CD4-positive, alpha-beta T cell treated with Interleukin-15 for 4 hours (primary cell): Measurements from ENCODE around the gene C3orf70.
"Not testable (repeated sequence)": the region's sequence is repeated elsewhere in the genome, so short reads cannot be mapped to it uniquely, and the experiment has no call there.

ENCODE experiments used
- DNase-seq: peaks from one replicate; pipeline ENCODE4 v3.0.0-alpha.2; 2020; ENCODE audit warnings: low spot score

The C3orf70 gene

DNA sequence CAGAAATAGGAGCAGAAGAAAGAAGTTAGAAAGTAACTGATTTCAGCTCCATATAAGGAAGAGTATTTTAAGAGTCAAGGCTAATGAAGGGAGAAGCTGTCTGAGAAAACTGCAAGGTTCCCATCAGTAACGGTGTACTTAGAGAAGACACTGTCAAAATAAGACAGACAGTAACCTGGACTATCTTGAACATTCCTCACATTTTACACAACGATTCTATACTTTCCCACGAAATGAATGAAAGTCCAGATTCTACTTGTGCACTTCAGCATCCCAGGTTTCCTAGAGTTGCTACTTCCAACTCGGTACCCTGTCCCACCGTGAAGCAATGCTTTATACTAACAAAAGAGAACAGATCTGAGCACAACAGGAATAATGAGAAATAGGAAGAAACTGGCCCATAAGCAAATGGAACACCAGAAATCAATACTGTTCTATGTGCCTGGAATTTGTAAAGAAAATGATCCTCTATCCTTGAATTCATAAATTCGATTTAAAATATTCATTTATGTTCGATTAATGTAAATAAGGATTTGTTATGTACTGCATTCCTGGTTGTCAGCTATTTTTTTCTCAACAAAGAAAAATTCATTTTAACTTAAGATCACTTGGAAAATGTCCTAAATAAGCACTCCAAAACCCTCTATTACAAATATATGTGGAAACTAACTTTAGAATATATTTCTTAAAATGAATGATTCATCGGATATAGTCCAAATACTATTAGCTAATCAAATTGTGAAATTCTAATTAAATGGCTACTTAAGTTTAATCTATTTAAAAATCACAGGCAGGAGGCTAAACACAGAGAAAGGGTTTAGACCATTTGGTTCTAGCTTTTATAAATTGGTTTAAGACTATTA lies 1.5 kb downstream of the C3orf70 start:
- DNase-seq: no peak

DNA sequence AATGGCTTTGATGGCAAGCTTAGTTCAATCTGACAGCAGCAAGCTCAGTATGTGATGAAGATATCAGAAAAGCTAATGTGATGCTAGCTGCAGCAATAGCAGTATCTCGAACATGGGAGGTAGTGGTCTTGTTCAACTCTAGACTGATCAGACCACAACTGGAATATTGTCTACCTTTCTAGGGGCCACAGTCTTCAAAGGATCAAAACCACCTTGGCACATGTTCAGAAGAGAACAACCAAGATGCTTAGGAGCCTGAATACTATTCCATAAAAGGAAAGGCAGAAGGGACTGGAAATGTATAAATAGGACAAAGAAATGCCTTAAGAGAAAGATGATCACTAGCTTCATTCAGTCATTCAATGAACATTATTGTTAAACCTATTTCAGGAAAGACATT lies 2.3 kb downstream of the C3orf70 start:
- no peak for DNase-seq

DNA sequence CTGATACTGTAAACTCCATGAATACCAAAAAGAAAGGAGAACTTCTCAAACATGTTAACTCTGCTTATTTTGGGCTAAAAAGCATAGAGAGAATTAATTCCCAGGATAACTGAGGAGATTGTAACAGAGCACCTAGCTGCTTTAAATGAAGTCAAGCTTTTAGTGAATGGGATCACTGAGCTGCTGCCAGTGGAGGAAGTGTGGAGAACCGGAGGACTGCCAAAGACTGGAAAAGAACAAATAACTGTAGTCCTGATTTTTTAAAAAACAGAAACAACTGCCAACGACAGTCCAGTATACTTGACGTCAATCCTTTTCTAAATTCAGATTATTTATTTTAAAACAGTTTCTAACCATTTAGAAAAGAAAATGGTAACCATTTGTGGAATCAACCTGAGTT lies 3.3 kb downstream of the C3orf70 start:
- DNase-seq: no peak

DNA sequence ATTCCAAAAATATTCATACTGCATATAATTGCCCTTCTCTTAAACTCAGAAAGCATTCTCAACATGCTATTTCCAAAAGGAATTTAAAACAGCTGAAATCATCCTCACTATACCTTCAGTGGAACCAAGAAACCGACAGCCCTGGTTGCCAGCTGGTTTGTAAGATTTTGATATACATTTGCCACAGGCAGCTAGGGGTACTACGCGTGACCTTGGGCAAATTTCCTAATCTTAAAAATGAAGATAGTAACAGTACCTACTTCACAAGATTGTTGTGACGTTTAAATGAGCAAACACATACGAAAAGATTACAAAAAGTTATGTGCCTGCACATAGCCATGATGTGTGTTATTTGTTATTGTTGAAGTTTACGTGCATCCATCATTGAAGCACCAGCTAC lies 7.3 kb downstream of the C3orf70 start:
- no peak for DNase-seq

DNA sequence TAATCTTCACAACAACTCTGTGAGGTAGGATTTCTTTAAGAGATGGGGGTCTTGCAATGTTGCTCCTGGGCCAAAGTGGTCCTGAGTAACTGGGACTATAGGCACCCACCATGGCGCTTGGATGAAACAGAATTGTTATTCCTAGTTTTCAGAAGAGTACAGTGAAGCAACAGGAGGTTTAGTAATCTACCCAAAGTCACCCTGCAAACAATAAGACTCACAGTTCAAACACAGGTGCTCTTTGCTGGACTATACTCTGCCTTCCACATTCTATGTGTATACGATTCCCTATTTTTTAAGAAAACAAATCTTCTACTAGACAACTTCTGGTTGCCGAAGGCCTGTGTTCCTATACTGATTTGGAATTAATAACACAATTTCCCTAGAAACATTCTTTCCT lies 8.1 kb downstream of the C3orf70 start:
- DNase-seq: no peak

DNA sequence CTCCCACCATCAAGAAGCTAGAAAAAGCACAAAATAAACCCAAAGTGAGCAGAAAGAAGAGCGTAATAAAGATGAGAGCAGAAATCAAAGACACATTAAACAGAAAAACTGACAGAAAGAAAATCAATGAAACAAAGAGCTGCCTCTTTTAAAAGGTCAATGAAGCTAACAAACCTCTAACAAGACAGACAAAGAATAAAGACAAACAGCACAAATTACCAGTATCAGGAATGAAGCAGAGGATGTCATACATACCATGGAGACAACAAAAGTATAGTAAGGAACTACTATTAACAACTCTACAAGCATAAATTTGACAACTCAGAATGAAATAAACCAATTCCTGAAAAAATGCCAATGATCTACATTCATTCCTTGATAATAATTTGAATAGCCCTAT lies 15.0 kb downstream of the C3orf70 start:
- no peak for DNase-seq

DNA sequence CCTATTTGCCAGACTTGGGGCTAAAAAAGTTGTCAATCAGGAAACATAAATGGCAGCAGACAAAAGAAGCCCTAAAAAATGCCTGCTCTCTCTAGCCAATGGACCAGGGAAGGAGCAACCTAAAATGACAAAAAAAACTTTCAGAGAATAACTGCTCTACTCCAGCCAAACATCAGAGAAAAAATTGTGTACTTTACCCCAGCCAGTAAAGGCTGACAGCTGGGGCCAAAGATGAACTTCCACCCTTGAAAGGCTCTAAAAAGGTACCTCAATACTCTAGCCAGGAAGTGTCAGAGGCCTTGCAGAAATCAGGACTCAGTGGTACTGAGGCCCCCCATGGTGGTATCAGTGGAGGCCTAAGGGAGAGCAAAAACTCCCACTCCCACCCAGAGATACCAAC lies 18.4 kb downstream of the C3orf70 start:
- DNase-seq: no peak

DNA sequence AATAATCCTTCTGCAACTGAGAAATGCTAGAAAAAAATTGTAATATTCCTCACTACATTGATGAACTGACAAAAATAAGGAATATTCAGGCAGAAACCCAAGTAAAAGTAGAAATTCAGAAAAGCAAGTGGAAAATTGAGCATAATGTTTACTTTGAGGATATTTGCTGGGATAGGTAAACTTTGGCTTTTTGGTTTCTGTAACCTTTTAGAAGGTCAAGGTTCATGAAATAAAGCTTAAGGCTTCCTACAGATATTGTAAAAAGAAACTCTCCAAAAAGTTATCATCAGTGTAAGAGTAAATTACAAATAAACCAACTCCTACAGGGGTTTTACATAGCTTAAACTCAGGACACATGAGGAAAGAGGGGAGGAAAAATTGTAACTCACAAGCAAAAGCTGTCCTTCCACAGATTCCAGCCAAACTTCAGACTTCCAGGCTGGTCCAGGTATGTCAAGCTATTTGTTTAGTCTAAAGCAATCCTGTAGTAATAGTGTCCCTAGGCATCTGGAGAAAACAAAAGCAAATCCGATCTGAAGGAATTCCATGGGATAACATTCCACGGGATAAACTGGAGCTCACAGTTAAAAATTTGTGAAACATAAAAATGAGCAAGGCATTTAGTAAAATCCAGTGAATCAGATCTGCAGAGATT lies 21.1 kb downstream of the C3orf70 start:
- DNase-seq: no peak

DNA sequence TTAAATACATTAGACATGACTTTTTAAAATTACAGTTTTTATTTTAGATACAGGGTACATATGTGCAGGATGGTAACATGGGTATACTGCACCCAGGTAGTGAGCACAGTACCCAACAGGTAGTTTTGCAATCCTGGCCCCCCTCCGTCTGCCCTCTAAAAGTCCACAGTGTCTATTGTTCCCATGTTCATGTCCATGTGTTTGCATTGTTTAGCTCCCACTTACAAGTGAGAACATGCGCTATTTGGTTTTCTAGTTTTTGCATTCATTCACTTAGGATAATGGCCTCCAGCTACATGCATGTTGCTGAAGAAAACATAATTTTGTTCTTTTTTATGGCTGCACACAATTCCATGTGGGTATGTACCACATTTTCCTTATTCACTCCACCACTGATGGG lies 23.8 kb downstream of the C3orf70 start:
- DNase-seq: no peak

DNA sequence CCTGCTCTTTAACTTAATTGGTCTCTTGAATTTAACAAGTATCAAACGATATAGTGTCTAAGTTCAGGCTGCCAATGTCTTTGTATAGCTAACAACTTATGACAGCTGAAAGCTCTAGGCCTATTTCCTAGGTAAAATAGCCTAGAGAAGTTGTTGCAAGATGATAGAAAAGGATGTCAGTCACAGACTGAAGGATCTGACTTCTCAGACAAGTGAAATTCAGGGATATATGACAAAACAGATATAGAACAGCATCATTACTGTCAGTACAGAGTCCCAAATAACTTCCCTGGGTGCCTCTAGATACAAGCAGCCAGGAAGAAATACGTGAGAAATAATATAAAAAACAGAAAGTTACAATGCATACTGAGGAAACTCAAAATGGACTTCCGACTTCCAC lies 26.7 kb downstream of the C3orf70 start:
- DNase-seq: no peak

DNA sequence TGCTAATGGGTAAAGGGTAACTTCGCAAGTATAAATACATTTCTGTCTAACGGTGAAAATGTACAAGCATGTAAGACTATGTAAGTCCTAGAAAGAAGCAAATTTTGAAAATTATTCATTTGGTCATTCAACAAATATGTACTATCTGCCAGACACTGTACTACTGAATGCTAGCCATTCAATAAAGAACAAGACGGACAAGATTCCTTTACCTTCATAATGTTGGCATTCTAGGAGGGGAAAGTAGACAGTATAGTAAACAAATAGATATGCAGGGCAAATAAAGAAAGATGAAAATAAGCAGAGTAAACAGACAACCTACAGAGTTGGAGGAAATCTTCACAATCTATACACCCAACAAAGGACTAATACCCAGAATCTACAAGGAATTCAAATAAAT lies 32.7 kb downstream of the C3orf70 start:
- no peak for DNase-seq

DNA sequence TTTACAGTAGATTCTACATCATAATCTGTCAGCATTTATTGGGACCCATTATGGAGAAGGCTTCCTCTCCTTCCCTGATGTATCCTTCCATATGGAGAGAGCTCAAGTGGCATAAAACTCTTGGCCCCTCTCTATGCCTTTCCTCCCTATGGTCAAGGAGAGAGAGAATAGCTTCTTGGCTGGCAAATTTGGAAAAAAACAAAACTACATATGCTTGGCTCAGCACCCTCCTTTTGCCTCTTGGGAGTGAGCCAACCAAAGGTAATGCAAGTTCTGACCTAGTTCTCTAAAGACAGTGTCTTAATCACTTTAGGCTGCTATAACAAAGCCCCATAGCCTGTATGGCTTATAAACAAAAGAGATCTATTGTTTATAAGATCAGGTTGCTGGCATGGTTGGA lies 37.5 kb downstream of the C3orf70 start:
- DNase-seq: no peak

DNA sequence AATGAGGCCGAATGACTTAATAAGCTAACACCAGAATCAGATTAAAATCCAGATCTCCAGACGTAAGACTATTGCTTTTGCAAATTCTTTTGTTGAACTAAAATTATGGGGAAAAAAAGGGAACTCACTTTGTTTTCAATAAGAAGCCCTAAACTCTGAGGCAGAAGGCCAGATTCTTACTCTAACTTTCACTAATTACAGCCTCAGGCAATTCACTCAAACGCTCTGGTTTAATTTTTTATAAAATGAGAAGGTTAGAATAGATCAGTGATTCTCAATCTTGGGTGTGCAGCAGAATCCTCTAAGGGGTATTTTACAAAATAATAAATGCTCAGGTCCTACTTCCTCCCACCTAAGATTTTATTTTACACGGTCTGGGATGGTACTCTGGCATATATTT lies 38.1 kb downstream of the C3orf70 start:
- no peak for DNase-seq

DNA sequence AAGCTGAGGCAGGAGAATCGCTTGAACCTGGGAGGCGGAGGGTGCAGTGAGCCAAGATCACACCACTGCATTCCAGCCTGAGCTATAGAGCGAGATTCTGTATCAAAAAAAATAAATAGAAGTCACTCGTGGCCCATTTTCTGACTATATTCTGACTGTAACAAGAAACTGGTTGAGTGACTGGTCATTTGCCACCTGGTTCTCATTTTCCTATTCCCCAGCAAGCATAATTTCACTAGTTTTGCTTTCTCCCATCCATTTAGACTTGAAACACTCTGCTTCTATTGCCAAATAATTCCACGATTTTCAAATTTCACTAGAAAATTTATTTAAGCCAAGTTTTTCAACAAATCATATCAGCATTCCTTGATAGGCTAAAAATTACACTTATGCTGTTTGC lies 40.7 kb downstream of the C3orf70 start:
- no peak for DNase-seq

DNA sequence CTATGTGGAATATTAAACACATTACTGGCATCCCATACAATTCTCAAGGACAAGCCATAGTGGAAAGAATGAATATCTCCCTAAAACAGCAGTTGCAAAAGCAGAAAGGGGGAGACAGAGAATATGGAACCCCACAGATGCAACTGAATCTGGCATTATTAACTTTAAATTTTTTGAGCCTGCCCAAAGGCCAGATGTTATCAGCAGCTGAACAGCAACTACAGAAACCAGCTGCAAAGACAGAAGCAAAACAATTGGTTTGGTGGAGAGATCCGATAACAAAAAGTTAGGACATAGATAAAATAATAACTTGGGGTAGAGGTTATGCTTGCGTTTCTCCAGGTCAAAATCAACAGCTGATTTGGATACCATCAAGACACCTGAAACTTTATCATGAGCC lies 43.8 kb downstream of the C3orf70 start:
- not testable (repeated sequence) for DNase-seq

DNA sequence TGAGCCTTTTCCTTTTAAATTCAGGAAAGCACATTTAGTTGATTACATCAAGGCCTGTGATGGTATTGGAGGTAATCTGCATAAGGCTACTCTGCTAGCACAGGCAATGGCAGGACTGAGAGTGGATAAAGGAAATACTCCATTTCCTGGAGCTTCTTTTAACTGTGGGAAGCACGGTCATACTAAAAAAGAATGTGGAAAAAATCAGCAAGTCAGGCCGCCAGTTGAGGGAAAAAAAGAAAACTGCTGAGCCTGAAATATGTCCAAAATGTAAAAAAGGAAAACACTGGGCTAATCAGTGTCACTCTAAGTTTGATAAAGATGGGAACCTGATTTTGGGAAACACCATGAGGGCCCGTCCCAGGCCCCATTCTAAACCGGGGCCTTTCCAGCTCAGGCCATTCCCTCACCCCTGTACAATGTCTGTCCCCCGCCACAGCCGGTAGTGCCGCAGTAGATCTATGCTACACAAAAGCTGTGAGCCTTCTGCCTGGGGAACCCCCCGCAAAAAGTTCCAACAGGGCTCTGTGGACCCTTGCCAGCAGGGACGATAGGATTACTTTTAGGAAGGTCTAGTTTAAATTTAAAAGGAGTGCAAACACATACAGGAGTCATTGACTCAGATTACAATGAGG lies 46.5 kb downstream of the C3orf70 start:
- not testable (repeated sequence) for DNase-seq

DNA sequence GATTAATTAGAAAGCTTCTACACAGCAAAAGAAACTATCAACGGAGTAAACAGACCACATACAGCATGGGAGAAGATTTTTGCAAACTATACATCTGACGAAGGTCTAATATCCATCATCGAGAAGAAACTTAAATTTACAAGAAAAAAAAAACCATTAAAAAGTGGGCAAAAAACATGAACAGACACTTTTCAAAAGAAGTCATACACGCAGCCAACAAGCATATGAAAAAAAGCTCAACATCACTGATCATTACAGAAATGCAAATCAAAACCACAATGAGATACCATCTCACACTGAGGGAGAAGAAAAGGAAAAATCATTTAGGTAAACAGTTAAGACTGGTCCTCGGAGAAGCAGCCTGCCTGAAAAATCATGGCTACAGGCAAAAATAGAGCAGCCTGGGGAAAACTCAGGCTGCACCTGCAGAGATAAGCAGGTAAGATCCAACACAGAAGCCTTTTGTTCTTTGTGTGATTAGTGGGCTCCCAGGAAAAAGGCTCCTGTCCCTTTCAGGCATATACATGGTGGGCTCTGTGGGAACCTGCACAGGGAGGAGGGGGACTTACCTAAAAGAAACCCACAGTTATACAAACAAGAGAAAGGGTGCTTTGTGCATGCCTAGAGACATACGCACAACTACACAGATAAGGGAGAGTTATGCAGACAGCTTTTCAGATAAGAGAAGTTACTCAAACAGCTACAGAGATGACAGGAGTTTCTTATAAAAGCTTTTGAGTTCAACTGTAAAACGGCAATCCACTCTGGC lies 49.3 kb downstream of the C3orf70 start:
- DNase-seq: no peak

DNA sequence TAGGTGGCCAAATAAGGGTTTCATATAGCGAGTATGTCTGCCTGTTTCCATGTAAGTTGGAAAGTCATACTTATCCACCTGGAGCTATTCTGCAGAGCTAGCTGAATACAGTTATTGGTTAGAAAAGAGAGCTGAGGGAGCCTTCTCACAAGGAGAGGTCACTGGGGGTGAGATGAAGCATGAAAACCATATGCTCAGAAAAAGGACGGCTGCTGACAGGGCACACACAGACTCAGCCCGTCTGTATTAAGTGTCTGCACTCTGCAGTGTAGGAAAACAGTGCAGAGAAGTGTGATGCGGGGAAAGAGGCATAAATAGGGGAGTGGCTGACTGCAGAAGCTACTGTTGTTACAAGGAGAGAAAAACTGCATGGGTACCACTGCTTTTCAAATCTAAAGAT lies 58.2 kb downstream of the C3orf70 start:
- no peak for DNase-seq

DNA sequence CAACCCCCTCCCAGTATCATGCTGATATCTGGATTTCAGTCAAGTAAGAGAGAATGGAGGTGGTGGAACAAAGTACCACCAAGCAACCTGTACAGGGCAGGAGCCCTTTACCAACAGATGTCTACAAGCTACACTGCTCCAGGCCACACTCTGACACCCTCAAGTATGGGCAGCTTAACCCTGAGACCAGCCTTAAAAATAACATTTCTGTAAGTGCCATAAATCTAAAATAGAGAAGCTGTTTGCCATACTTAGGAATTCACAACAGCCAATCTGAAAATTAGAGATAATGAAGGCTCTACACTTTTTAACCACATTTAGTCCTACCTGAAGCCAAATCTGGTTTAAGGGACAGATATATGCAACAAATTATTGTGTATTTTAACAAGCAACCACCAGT lies 59.7 kb downstream of the C3orf70 start:
- DNase-seq: no peak

DNA sequence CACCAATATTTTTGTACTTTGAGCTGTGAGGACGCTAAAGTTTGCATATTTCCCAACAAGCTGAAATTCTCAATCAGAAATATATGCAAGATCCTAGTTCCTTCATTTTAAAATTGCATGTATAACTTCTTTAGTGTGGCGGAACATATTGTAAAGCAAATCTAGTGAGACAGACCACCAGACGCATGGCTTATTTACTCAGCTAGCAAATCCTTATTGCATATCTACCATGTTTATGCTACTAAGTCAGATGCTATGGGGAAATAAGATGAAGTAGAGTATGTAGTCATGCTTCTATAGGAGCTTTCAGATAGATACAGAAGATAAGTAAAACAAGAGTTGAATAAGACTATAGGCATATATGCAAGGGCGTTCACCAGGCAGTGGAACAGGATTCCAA lies 62.0 kb downstream of the C3orf70 start:
- no peak for DNase-seq

DNA sequence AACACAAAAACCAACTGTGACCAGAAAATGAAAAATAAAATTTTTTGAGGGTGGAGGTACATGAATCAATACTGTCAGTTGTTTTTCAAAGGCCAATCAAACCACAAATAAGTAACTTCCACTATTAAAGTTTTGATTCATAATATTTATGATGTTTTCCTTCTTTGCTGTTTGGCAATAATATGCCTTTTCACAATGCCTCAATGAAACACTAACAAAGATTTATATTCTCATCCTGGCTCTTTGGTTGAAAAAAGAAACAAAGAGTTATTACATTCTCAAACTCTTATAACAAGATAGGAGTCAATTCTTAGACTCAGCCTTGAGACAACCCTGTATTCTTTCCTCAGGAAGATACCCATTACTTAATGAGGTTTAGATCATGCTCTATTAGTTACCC lies 63.1 kb downstream of the C3orf70 start:
- DNase-seq: no peak

DNA sequence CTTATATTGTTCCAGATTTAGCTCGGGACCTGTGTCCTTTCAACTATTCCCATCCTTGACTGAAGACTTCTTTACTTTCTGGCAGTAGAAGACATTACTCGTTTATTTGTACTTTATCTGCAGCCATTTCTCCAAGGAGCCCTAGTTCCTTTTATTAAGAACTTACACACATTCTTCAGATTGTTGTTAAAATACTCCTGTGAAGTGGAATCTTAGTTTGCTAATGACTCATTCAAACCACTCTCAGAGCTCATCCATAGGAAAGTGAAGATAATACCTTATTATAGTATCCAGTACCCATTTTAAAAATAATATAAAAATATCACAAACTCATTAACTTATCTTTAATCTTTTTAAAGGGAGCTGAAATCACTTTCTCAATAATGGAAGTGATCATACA lies 63.5 kb downstream of the C3orf70 start:
- no peak for DNase-seq

DNA sequence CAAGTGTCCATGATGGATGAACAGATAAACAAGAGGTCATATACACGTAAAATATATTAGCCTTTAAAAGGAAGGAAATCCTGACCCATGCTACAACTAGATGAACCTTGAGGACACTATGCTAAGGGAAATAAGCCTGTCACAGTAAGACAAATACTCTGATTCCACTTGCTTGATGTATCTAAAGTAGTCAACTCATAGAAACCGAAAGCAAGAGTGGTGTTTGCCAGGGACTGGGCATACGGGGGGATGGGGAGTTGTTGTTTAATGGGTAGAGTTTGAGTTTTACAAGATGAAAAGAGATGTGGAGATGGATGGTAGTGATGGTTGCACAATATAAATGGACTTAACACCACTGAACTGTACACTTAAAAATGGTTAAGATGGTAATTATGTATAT lies 65.4 kb downstream of the C3orf70 start:
- DNase-seq: no peak
